Astrocyte (in vitro differentiated cells and primary cell): ENCODE measurements around the gene MAG. TPM values are rescaled to one million over a fixed set of nuclear protein-coding genes. Genes with fewer than 3 reads are reported as not detected.

Source experiments
- DNase-seq: peaks from one replicate; pipeline ENCODE4 v3.0.0-alpha.2; 2010; ENCODE audit warnings: low read depth
- FAIRE-seq: peaks from 2 replicates; lab custom pipeline; 2011; peaks lifted over from hg19 to GRCh38; lab: Jason Lieb, UNC
- H2AFZ ChIP-seq: 2 replicates; pipeline ENCODE4 v1.6.0; 2012; ENCODE audit warnings: low read depth, low read length, inconsistent platforms
- H3K27ac ChIP-seq: 2 replicates; pipeline ENCODE4 v1.5.1; 2011; ENCODE audit warnings: low read depth, low read length, inconsistent platforms
- H3K27me3 ChIP-seq: 2 replicates; pipeline ENCODE4 v1.6.0; 2011; ENCODE audit warnings: low read length, inconsistent platforms; ENCODE audit not compliant: insufficient read depth
- H3K36me3 ChIP-seq: 2 replicates; pipeline ENCODE4 v1.5.1; 2011; ENCODE audit warnings: low read length, inconsistent platforms; ENCODE audit not compliant: insufficient read depth
- H3K4me1 ChIP-seq: 2 replicates; pipeline ENCODE4 v1.5.1; 2011; ENCODE audit warnings: low read length, inconsistent platforms; ENCODE audit not compliant: insufficient read depth
- H3K4me2 ChIP-seq: 2 replicates; pipeline ENCODE4 v1.6.0; 2012; ENCODE audit warnings: low read length, inconsistent platforms
- H3K4me3 ChIP-seq: 2 replicates; pipeline ENCODE4 v1.5.1; 2011; ENCODE audit warnings: low read depth, mild to moderate bottlenecking, low read length, inconsistent platforms; ENCODE audit not compliant: insufficient read depth
- H3K79me2 ChIP-seq: 2 replicates; pipeline ENCODE4 v1.6.0; 2012; ENCODE audit warnings: mild to moderate bottlenecking, low read length, inconsistent platforms; ENCODE audit not compliant: insufficient read depth
- H3K9ac ChIP-seq: 2 replicates; pipeline ENCODE4 v1.6.0; 2012; ENCODE audit warnings: mild to moderate bottlenecking, low read length, inconsistent platforms
- H3K9me3 ChIP-seq: 2 replicates; pipeline ENCODE4 v1.5.1; 2012; ENCODE audit warnings: low read depth, mild to moderate bottlenecking, low read length, inconsistent platforms; ENCODE audit not compliant: insufficient read depth
- H4K20me1 ChIP-seq: 2 replicates; pipeline ENCODE4 v1.6.0; 2012; ENCODE audit warnings: low read length, inconsistent platforms; ENCODE audit not compliant: insufficient read depth
- H3K27ac Mint-ChIP-seq: one replicate; pipeline ENCODE4 v1.8.0; 2021; ENCODE audit warnings: mild to moderate bottlenecking, mixed read lengths; ENCODE audit not compliant: unreplicated experiment
- H3K27me3 Mint-ChIP-seq: one replicate; pipeline ENCODE4 v1.8.0; 2021; ENCODE audit warnings: low read depth, mixed read lengths; ENCODE audit not compliant: unreplicated experiment
- H3K36me3 Mint-ChIP-seq: one replicate; pipeline ENCODE4 v1.8.0; 2021; ENCODE audit warnings: low read depth, mixed read lengths; ENCODE audit not compliant: unreplicated experiment
- H3K4me1 Mint-ChIP-seq: one replicate; pipeline ENCODE4 v1.8.0; 2021; ENCODE audit warnings: low read depth, mixed read lengths; ENCODE audit not compliant: unreplicated experiment
- H3K4me3 Mint-ChIP-seq: one replicate; pipeline ENCODE4 v1.8.0; 2021; ENCODE audit warnings: mild to moderate bottlenecking, moderate library complexity, mixed read lengths; ENCODE audit not compliant: unreplicated experiment
- H3K9me3 Mint-ChIP-seq: one replicate; pipeline ENCODE4 v1.8.0; 2021; ENCODE audit warnings: mild to moderate bottlenecking, mixed read lengths; ENCODE audit not compliant: unreplicated experiment
- EZH2 ChIP-seq: IDR thresholded peaks from 2 replicates; pipeline ENCODE4 v1.6.1; 2012; ENCODE audit warnings: mild to moderate bottlenecking, low read length, inconsistent platforms; ENCODE audit not compliant: insufficient read depth
- total RNA-seq: library from RNA; stranded (reverse); gene quantifications from 2 replicates; pipeline ENCODE4 v1.2.1, GENCODE V29; 2021
- TF ChIP-seq, protein P1 (sequence below): IDR thresholded peaks from 2 replicates; pipeline ENCODE4 v1.5.1; 2011; ENCODE audit warnings: low read depth, mild to moderate bottlenecking, inconsistent platforms, low read length, moderate library complexity; ENCODE audit not compliant: insufficient read depth

MAG gene
- total RNA-seq, 1 donor from 2014 or later: not detected

DNA sequence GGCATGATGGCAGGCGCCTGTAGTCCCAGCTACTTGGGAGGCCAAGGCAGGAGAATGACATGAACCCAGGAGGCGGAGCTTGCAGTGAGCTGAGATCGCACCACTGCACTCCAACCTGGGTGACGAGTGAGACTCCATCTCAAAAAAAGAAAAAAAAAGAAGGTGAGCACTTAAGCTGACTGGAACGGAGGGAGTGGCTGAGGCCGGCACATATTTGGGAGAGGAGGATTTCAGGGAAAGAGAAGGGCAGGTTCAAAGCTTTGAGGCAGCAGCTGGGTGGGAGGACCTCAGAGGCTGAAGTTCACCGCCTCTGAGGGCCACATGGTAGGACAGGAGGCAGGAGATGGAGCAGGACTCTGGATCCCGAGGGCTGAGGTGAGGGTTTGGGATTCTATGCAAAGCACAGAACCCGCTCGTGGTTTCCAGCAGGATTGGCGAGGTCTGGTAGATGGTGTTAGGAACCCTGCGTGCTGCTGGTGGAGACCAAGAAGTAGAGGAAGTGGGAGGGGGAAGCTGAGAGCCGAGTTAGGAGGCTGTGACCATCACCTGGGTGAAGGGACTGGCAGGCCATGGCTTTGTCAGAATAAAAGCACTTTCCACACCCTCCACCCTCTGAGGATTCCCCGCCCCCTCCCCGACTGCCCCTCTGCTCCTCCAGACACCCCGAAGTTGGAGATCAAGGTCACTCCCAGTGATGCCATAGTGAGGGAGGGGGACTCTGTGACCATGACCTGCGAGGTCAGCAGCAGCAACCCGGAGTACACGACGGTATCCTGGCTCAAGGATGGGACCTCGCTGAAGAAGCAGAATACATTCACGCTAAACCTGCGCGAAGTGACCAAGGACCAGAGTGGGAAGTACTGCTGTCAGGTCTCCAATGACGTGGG is 45.4 kb downstream of the MAG start:
- H3K9ac ChIP-seq: no peak overlapping the region
- no peaks in the 10 kb centered on the region for H4K20me1 ChIP-seq
- no peaks in the 10 kb centered on the region for H3K4me1 Mint-ChIP-seq
- H3K4me3 Mint-ChIP-seq: no peak overlapping the region
- FAIRE-seq (no peak), DNase-seq (no peak)
- no peak overlapping the region for H2AFZ ChIP-seq
- H3K36me3 ChIP-seq: no peaks in the 10 kb centered on the region
- no peak overlapping the region for H3K27ac ChIP-seq
- no peaks in the 10 kb centered on the region for H3K9me3 ChIP-seq
- no peaks in the 10 kb centered on the region for H3K9me3 Mint-ChIP-seq
- H3K27me3 ChIP-seq: no peaks in the 10 kb centered on the region
- no peak overlapping the region for H3K27ac Mint-ChIP-seq
- no peak for TF ChIP-seq EZH2
- TF ChIP-seq, protein P1, sequence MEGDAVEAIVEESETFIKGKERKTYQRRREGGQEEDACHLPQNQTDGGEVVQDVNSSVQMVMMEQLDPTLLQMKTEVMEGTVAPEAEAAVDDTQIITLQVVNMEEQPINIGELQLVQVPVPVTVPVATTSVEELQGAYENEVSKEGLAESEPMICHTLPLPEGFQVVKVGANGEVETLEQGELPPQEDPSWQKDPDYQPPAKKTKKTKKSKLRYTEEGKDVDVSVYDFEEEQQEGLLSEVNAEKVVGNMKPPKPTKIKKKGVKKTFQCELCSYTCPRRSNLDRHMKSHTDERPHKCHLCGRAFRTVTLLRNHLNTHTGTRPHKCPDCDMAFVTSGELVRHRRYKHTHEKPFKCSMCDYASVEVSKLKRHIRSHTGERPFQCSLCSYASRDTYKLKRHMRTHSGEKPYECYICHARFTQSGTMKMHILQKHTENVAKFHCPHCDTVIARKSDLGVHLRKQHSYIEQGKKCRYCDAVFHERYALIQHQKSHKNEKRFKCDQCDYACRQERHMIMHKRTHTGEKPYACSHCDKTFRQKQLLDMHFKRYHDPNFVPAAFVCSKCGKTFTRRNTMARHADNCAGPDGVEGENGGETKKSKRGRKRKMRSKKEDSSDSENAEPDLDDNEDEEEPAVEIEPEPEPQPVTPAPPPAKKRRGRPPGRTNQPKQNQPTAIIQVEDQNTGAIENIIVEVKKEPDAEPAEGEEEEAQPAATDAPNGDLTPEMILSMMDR: no peak
- no peaks in the 10 kb centered on the region for H3K36me3 Mint-ChIP-seq
- no peak overlapping the region for H3K4me2 ChIP-seq
- H3K4me1 ChIP-seq: no peaks in the 10 kb centered on the region
- H3K4me3 ChIP-seq: no peak overlapping the region
- H3K27me3 Mint-ChIP-seq: peaks cover 44% of the 10 kb centered on the region
- no peaks in the 10 kb centered on the region for H3K79me2 ChIP-seq

DNA sequence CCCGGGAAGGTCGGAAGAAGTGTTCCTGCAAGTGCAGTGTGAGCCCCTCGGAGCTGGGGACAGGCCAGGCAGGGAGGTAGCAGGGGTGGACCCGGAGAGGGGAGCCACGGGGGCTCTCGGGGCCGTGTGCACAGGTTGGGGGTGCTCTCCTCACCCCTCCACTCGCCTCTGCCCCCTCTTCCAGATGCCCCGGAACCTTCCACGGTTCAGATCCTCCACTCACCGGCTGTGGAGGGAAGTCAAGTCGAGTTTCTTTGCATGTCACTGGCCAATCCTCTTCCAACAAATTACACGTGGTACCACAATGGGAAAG is 46.0 kb downstream of the MAG start:
- no peak overlapping the region for H3K9ac ChIP-seq
- H3K4me2 ChIP-seq: no peak overlapping the region
- H3K9me3 Mint-ChIP-seq: no peaks in the 10 kb centered on the region
- H3K4me3 Mint-ChIP-seq: no peak overlapping the region
- H4K20me1 ChIP-seq: no peaks in the 10 kb centered on the region
- H3K4me1 ChIP-seq: no peaks in the 10 kb centered on the region
- no peaks in the 10 kb centered on the region for H3K36me3 ChIP-seq
- H3K4me1 Mint-ChIP-seq: no peaks in the 10 kb centered on the region
- no peak for DNase-seq
- peaks cover 43% of the 10 kb centered on the region for H3K27me3 Mint-ChIP-seq
- H2AFZ ChIP-seq: no peak overlapping the region
- H3K27me3 ChIP-seq: no peaks in the 10 kb centered on the region
- H3K27ac Mint-ChIP-seq: no peak overlapping the region
- no peak overlapping the region for H3K4me3 ChIP-seq
- H3K27ac ChIP-seq: no peak overlapping the region
- FAIRE-seq: no peak
- no peaks in the 10 kb centered on the region for H3K9me3 ChIP-seq
- no peaks in the 10 kb centered on the region for H3K36me3 Mint-ChIP-seq
- TF ChIP-seq EZH2: no peak
- TF ChIP-seq, protein P1: no peak
- no peaks in the 10 kb centered on the region for H3K79me2 ChIP-seq

DNA sequence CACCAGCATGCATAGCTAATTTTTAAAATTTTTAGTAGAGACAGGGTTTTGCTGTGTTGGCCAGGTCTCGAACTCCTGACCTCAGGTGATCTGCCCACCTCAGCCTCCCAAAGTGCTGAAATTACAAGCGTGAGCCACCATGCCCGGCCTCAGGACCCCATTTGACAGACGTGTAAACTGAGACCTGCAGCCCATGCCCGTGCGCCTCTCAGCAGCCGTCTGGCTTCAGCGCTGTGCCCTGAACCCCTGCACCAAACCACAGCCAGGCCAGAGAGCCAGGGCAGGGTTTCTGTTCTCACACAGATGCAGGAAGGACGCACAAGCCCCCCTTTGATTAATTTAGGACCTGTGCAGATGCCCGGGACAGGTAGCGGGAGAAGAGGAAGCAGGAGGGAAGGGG is 48.5 kb downstream of the MAG start:
- no peaks in the 10 kb centered on the region for H3K36me3 ChIP-seq
- H3K9me3 ChIP-seq: no peaks in the 10 kb centered on the region
- H2AFZ ChIP-seq: no peak overlapping the region
- H3K9ac ChIP-seq: no peak overlapping the region
- H3K4me3 ChIP-seq: no peak overlapping the region
- no peak for TF ChIP-seq EZH2
- TF ChIP-seq, protein P1: no peak
- H4K20me1 ChIP-seq: no peaks in the 10 kb centered on the region
- no peak overlapping the region for H3K4me3 Mint-ChIP-seq
- no peaks in the 10 kb centered on the region for H3K4me1 Mint-ChIP-seq
- no peaks in the 10 kb centered on the region for H3K36me3 Mint-ChIP-seq
- H3K79me2 ChIP-seq: no peaks in the 10 kb centered on the region
- FAIRE-seq (no peak), DNase-seq (no peak)
- no peaks in the 10 kb centered on the region for H3K9me3 Mint-ChIP-seq
- H3K4me2 ChIP-seq: no peak overlapping the region
- H3K27ac ChIP-seq: no peak overlapping the region
- H3K4me1 ChIP-seq: no peaks in the 10 kb centered on the region
- peaks cover 46% of the 10 kb centered on the region for H3K27me3 Mint-ChIP-seq
- no peaks in the 10 kb centered on the region for H3K27me3 ChIP-seq
- H3K27ac Mint-ChIP-seq: no peak overlapping the region
